AG08395 (cell line): ENCODE data around the gene MC4R.
"Not testable (repeated sequence)": the region's sequence is repeated elsewhere in the genome, so short reads cannot be mapped to it uniquely, and the experiment has no call there.

Source experiments
- DNase-seq: peaks from one replicate; pipeline ENCODE4 v3.0.0; 2012; ENCODE audit warnings: mixed read lengths, low spot score

Gene MC4R

GRCh38 chr18:60372596-60372995 is at the start of gene MC4R:
Gene MC4R, minus strand, starts transcription at chr18:60372775. Its CDS starts 426 bp downstream, at chr18:60372349.
- peak; percentile 87 for DNase-seq

GRCh38 chr18:60422306-60422705 is 49.7 kb upstream of the MC4R start:
- DNase-seq = not testable (repeated sequence)

- DNase-seq = peak; percentile 4
These were observed 49.0 kb upstream of the MC4R start for GRCh38 chr18:60421356-60422118.

- DNase-seq = no peak
These were observed 45.4 kb upstream of the MC4R start for GRCh38 chr18:60417946-60418345.

GRCh38 chr18:60413944-60414547 is 41.5 kb upstream of the MC4R start:
- DNase-seq = no peak

- DNase-seq = peak; percentile 3
These were observed 39.1 kb upstream of the MC4R start for GRCh38 chr18:60411715-60412114.

GRCh38 chr18:60406721-60407120 is 34.1 kb upstream of the MC4R start:
- DNase-seq = no peak

- DNase-seq = no peak
These were observed 32.0 kb upstream of the MC4R start for GRCh38 chr18:60404486-60405085.

GRCh38 chr18:60401346-60401745 is 28.8 kb upstream of the MC4R start:
- DNase-seq = no peak

GRCh38 chr18:60391571-60392226 is 19.1 kb upstream of the MC4R start:
- peak; percentile 64 for DNase-seq

- DNase-seq = peak; percentile 3
These were observed 16.7 kb upstream of the MC4R start for GRCh38 chr18:60389314-60389713.

- DNase-seq = no peak
These were observed 13.1 kb upstream of the MC4R start for GRCh38 chr18:60385693-60386092.

- DNase-seq = no peak
These were observed 11.3 kb upstream of the MC4R start for GRCh38 chr18:60383893-60384292.

GRCh38 chr18:60377778-60378469 is 5.3 kb upstream of the MC4R start:
- no peak for DNase-seq

- DNase-seq = no peak
These were observed 443 bp downstream of the MC4R start for GRCh38 chr18:60372132-60372531.

GRCh38 chr18:60358516-60358915 is 14.1 kb downstream of the MC4R start:
- DNase-seq = no peak

GRCh38 chr18:60350941-60351340 is 21.6 kb downstream of the MC4R start:
- no peak for DNase-seq

GRCh38 chr18:60350150-60350549 is 22.4 kb downstream of the MC4R start:
- DNase-seq = no peak

- DNase-seq = no peak
These were observed 25.0 kb downstream of the MC4R start for GRCh38 chr18:60347526-60348045.

GRCh38 chr18:60339018-60339417 is 33.6 kb downstream of the MC4R start:
- DNase-seq = no peak

GRCh38 chr18:60331890-60332289 is 40.7 kb downstream of the MC4R start:
- no peak for DNase-seq

- no peak for DNase-seq
These were observed 43.4 kb downstream of the MC4R start for GRCh38 chr18:60329131-60329530.
